GM18505 (cell line): Measurements from ENCODE around the gene MCM6.
"Not testable (repeated sequence)": the region's sequence is repeated elsewhere in the genome, so short reads cannot be mapped to it uniquely, and the experiment has no call there.

ENCODE experiments used
- ATAC-seq: cut with Tn5 transposase; IDR thresholded peaks from one replicate; pipeline ENCODE4 v1.9.1; 2021; ENCODE audit not compliant: unreplicated experiment
- POLR2A ChIP-seq: IDR thresholded peaks from 4 replicates; pipeline ENCODE4 v1.6.1; 2011; ENCODE audit warnings: borderline replicate concordance; ENCODE audit not compliant: insufficient read depth, insufficient read length; ENCODE audit errors: extremely low read depth

Gene MCM6

DNA sequence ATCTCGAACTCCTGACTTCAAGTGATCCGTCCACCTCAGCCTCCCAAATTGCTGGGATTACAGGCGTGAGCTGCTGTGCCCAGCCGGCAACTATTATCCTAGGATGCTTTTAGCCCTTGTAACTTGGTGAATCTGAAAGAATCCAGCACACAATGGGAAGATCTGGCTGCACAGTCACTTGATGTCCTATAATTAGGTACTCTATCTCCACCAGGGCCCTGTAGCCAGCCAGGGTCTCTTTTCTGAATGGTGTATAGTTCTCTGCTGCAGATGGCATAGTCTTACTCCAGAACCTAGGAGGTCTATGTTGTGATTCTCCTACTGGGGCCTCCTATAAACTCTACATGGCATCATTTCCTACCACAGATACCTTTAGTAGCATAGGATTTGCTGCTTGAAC lies 13.9 kb upstream of the MCM6 start:
- TF ChIP-seq POLR2A: no peak
- no peak for ATAC-seq

DNA sequence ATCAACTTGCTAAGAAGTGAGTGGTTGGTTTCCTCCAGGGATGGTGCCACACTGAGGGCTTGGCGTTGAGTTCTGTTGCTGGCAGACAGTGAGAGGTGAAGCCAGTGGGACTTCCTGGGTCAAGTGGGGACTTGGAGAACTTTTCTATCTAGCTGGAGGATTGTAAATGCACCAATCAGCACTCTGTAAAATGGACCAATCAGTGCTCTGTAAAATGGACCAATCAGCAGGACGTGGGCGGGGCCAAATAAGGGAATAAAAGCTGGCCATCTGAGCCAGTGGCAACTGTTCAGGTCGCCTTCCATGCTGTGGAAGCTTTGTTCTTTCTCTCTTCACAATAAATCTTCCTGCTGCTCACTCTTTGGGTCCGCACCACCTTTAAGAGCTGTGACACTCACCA lies 12.3 kb upstream of the MCM6 start:
- not testable (repeated sequence) for ATAC-seq

DNA sequence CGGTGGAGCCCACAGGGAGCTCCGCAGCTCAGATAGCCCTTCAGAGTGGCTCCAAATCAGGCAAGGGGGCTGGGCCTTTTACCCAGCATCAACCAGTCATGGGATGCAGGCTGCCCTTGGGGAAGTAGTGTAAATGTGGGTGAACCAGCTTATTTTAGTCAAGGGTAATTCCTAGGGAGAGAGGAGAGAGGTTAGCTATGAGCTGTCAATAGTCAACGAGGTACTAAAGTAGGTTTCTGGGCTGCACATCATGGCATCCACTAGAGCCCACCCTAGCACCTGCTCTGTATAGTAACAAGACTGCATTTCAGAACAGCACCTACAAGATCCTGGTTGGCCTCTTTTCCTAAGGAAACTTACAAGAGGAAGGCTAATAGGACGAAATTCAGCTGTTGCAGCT lies 9.5 kb upstream of the MCM6 start:
- TF ChIP-seq POLR2A: no peak
- ATAC-seq: no peak

DNA sequence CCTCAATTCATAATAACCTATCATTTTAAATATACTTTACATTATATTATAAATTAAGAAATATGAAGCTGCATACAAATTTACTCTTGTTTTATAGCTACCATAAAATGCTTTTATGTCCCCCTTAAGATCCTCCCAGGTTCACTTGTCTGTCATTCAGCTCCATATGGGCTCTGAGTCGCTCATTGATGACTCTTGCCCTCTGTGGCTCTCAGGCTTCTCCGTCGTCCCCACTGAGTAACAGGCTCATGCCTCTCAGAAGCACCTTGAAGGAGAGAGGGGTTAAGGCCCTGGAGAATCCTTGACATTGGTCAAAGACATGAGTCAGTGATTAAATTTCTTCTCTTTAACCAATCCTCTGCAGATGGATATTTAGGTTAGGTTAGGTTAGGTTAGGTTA lies 6.2 kb upstream of the MCM6 start:
- no peak for TF ChIP-seq POLR2A
- ATAC-seq: no peak

DNA sequence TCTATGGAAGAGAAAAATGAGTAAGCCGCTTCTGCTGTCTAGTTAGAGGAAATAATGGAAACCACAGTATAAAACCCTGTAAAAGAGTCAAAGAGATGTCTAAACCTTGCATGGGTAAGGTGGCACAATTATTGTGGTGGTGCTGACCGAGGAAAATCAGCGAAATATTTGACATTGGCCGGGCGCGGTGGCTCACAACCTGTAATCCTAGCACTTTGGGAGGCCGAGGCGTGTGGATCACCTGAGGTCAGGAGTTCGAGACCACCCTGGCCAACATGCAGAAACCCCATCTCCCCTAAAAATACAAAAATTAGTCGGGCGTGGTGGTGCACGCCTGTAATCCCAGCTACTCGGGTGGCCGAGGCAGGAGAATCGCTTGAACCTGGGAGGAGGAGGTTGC lies 527 bp upstream of the MCM6 start:
- ATAC-seq: not testable (repeated sequence)

DNA sequence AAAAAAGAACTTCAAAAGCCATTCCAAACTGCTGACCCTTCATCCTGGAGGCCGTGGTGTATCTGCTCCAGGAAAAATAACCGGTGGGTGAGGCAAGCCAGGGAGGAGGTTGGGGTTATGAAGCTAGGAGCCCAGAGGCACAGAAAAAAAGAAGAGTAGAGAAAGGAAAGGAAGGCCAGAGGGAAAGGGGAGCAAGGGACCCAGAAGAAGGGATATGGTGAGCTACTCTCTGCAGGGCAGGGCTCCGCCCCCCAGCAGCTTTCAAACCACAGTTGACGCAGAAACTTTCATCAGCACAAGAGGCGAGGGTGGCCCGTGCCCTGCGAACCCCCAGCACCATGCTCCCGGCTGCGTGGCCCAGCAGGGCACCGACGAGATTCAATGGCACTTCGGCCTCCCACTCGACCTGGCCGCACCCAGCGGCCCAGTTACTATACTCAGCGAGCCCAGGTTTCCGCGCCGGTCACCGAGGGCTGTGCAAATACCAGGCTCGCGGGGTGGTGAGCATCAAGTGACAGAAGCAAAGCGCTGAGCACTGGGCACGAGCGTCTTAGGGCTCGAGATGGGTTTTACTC lies 665 bp downstream of the MCM6 start:
- peak; percentile 50 for TF ChIP-seq POLR2A
- ATAC-seq: peak; percentile 57

DNA sequence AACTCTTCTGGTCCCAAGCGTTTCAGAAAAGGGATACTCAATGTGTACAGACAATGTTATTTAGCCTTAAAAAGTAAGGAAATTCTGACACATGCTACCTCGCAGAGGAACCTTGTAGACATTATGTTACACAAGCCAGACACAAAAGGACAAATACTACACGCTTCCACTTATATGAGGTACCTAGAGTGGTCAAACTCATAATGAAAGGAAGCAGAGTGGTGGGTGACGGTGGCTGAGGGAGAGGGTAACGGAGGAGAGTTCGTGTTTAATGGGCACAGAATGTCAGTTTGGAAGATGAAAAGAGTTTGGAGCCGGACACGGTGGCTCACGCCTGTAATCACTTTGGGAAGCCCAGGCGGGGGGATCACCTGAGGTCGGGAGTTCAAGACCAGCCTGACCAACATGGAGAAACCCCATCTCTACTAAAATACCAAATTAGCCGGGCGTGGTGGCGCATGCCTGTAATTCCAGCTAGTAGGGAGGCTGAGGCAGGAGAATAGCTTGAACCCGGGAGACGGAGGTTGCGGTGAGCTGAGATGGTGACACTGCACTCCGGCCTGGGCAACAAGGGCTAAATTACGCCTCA lies 1.4 kb downstream of the MCM6 start:
- no peak for ATAC-seq
- TF ChIP-seq POLR2A: no peak

DNA sequence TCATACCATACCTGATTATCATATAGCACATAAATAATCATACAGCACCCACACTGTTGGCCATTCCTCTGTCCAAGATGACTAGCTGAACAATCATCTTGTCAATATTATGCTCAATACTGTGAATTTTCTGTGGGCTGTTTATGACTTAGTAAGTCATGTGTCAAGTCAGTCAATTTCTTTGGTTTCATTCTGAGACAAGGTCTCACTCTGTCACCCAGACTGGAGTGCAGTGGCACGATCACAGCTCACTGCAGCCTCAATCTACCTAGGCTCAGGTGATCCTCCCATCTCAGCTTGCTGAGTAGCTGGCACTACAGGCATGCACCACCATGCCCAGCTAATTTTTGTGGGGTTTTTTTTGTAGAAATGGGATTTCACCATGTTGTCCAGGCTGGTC lies 5.7 kb downstream of the MCM6 start:
- ATAC-seq: peak; percentile 52
- no peak for TF ChIP-seq POLR2A

DNA sequence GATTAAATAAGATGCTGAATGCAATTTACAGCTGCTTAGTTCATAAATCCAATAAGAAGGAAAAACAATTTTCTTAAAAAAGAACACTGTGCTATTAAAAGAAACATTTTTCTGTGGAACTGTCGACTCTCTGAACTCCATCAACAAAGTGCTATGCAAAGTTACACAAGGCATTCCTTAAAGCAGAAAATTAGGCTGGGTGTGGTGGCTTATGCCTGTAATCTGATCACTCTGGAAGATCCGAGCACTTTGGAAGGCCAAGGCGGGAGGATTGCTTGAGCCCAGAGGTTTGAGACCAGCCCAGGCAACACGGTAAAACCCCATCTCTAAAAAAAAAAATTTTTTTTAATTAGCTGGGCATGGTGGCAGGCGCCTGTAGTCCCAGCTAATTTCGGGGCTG lies 13.0 kb downstream of the MCM6 start:
- TF ChIP-seq POLR2A: no peak
- no peak for ATAC-seq

DNA sequence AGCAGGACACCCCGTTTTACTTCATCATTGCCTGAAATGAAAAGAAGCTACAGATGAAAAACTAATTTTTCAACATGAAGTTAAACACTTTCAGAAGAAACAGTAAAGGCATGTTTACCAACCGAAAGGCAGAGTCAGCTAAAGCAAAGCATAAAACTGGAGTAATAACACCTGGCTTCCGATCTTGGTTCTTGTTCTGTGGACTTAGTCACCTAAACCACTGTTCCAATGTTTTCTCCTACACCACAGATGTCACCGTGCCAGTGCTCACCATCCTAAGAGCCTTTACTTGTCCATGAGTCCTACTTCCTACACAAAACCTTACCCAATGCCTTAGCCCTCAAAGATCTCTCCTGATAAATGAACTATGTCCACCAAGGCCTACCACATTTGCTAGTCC lies 13.5 kb downstream of the MCM6 start:
- no peak for ATAC-seq
- TF ChIP-seq POLR2A: no peak

DNA sequence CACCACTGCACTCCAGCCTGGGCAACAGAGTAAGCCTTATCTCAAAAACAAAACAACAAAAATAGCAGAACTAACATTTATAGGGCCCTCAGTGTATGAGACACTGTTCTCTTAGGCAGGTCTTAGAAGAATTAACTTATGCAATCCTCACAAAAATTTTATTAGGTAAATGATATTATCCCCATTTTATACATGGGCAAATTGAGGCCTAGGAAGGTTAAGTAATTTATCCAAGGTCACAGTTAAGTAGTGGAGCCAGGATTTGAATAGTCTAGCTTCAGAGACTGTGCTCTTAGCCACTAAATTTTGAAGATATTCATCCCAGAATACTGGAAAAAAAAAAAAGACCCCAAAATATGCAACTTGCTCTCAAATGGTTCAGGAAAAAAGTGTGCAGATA lies 22.8 kb downstream of the MCM6 start:
- ATAC-seq: no peak
- no peak for TF ChIP-seq POLR2A

DNA sequence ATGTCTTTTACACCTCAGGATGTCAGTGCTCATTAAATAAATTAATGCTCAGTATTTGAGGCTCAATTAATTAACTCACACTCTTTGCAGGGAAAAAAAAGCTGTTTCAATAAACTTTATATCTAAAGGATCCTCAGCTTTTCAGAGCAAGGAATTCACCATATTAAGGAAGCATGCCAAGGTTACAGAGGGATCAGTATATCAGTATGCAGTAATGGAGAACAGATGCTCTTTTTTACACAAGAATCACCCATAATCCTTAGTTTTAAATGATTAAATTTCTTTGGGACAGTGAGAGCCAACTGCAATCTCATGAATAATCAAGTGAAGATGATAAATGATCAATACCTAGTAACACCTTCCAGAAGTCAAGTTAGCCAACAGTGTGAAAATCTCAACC lies 24.4 kb downstream of the MCM6 start:
- TF ChIP-seq POLR2A: no peak
- no peak for ATAC-seq

DNA sequence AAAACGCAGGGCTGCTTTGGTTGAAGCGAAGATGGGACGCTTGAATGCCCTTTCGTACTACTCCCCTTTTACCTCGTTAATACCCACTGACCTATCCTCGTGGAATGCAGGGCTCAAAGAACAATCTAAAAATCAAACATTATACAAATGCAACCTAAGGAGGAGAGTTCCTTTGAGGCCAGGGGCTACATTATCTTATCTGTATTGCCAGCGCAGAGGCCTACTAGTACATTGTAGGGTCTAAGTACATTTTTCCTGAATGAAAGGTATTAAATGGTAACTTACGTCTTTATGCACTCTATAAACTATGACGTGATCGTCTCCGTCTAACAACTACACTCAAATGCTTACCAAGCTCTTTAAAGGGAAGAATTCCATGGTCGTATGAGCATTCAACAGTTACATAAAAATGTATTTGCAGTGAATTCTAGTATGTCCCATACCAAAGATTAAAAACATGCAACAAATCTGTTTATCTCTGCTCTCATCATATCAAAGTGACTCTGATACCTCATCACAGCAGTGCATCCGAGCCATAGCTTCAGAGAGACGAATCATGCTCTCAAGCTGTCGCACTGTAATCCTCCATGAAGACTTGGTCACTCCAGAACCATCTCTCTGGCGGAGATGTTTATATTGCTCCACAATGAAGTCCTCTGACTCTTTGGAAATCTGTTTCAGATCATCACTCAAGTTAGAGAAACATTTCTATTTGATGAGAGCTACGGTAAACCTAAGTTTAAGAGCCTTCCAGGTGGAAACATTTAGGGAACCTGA lies 25.2 kb downstream of the MCM6 start:
- no peak for ATAC-seq
- TF ChIP-seq POLR2A: no peak

DNA sequence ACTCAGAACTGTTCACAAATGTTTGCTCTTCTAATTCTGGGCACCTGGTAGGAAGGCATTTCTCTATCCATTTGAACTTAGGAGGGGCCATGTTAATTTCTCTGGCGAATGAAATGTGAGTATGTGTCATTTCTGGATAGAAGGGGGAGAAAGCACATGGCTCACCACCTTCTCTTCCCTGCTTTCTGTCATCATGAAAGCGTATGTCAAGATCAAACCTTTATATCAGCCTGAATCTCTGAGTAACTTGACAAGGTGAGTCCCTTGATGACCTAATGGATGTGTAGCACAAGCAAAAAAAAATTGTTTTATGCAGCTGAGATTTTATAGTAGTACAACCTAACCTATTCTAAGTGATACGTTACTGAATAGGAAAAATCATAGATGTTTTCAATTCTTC lies 27.2 kb downstream of the MCM6 start:
- ATAC-seq: no peak
- no peak for TF ChIP-seq POLR2A
